A673 (cell line): ENCODE measurements around the gene ARHGAP22.

Experiments used
- CTCF ChIP-seq: fragments of 300-800, 200-600 bp; sonication (generic); conservative IDR thresholded peaks from 2 replicates; pipeline ENCODE4 v1.5.1; 2017; ENCODE audit warnings: low read depth, mild to moderate bottlenecking, antibody characterized with exemption, low read length, moderate library complexity, mixed read lengths
- EZH2 ChIP-seq: fragments of 200-600 bp; sonication (generic); IDR thresholded peaks from 2 replicates; pipeline ENCODE4 v1.6.1; 2017; ENCODE audit warnings: borderline replicate concordance, low read depth, mild to moderate bottlenecking, mixed read lengths, antibody characterized with exemption, low read length; ENCODE audit not compliant: poor library complexity, severe bottlenecking

GRCh38 chr10:48556065-48556464, 48.8 kb downstream of the ARHGAP22 start:
- TF ChIP-seq EZH2 = no peak
- TF ChIP-seq CTCF = no peak
